Esophagus squamous epithelium (tissue), 4 donors: ENCODE results near the gene CYP17A1.

Experiments used
- POLR2A ChIP-seq, 4 donors: fragments of 450-650 bp; IDR thresholded peaks; one replicate each; pipeline ENCODE4 v1.6.1; 2017; ENCODE audit warnings: antibody characterized with exemption in 4 of 4, mild to moderate bottlenecking in 4 of 4, moderate library complexity in 3 of 4
- TF ChIP-seq, protein P1 (sequence below), 6 experiments: fragments of 450-650 bp in 4 of 6; fragments of 200-600 bp in 2 of 6; sonication (generic) in 2 of 6; IDR thresholded peaks; one replicate each; pipeline ENCODE4 v1.5.1; 2016 to 2019; ENCODE audit warnings: antibody characterized with exemption in 6 of 6, mild to moderate bottlenecking in 4 of 6, moderate library complexity in 4 of 6

GRCh38 chr10:102870221-102870620 lies 33.0 kb upstream of the CYP17A1 start:
- TF ChIP-seq, protein P1, sequence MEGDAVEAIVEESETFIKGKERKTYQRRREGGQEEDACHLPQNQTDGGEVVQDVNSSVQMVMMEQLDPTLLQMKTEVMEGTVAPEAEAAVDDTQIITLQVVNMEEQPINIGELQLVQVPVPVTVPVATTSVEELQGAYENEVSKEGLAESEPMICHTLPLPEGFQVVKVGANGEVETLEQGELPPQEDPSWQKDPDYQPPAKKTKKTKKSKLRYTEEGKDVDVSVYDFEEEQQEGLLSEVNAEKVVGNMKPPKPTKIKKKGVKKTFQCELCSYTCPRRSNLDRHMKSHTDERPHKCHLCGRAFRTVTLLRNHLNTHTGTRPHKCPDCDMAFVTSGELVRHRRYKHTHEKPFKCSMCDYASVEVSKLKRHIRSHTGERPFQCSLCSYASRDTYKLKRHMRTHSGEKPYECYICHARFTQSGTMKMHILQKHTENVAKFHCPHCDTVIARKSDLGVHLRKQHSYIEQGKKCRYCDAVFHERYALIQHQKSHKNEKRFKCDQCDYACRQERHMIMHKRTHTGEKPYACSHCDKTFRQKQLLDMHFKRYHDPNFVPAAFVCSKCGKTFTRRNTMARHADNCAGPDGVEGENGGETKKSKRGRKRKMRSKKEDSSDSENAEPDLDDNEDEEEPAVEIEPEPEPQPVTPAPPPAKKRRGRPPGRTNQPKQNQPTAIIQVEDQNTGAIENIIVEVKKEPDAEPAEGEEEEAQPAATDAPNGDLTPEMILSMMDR (IDR thresholded peaks at IDR 0.05) = no peak
- no peak for TF ChIP-seq POLR2A (IDR thresholded peaks at IDR 0.05)
